Stimulated activated naive CD8-positive, alpha-beta T cell treated with anti-CD3 and anti-CD28 coated beads, Interleukin-15, amount 100 ng/mL, for 72 hours (primary cell): ENCODE measurements around the gene KLHDC3.
"Not testable (repeated sequence)": the region's sequence is repeated elsewhere in the genome, so short reads cannot be mapped to it uniquely, and the experiment has no call there.

Source experiments
- ATAC-seq: fragments of 150-1000 bp; cut with Tn5 transposase; 2 replicates; pipeline ENCODE4 v1.10.0; 2021; ENCODE audit warnings: mild to moderate bottlenecking, moderate library complexity
- DNase-seq, 2 donors: peaks; one replicate each; pipeline ENCODE4 v3.0.0; 2021 to 2022
- H3K27ac Mint-ChIP-seq, 2 donors: one replicate each; pipeline ENCODE4 v1.8.0; 2022; ENCODE audit warnings: mild to moderate bottlenecking in 2 of 2, mixed read lengths in 2 of 2, moderate library complexity in 2 of 2
- H3K27me3 Mint-ChIP-seq: one replicate; pipeline ENCODE4 v1.8.0; 2022; ENCODE audit warnings: mixed read lengths
- H3K4me1 Mint-ChIP-seq: one replicate; pipeline ENCODE4 v1.8.0; 2022; ENCODE audit warnings: mild to moderate bottlenecking, mixed read lengths
- H3K4me3 Mint-ChIP-seq, 2 donors: one replicate each; pipeline ENCODE4 v1.8.0; 2022; ENCODE audit warnings: mild to moderate bottlenecking in 2 of 2, mixed read lengths in 2 of 2, moderate library complexity in 1 of 2
- H3K9me3 Mint-ChIP-seq, 2 donors: one replicate each; pipeline ENCODE4 v1.8.0; 2022; ENCODE audit warnings: mixed read lengths in 2 of 2

KLHDC3 gene

DNA sequence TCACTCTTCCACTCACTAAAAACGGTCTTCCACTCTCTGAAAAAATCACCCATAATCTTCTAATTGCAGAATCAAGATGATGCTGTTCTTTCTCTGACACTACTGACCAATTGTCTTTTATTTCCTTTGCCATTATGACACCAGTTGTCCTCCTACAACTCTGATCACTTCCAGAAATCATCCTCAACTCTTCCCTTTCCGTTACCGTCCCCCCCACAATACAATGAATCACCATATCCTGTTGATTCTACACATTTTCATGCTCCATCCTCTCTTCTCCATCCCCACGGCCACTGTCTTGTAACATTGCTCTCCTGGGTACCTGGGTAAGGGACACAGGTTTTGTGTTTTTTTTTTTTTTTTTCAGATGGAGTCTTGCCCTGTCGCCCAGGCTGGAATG lies 32.2 kb upstream of the KLHDC3 start:
- no peaks in the 10 kb centered on the region for H3K9me3 Mint-ChIP-seq
- peaks cover 61% of the 10 kb centered on the region for H3K4me1 Mint-ChIP-seq
- no peak for DNase-seq
- no peaks in the 10 kb centered on the region for H3K27me3 Mint-ChIP-seq
- H3K4me3 Mint-ChIP-seq: no peak overlapping the region
- no peak for ATAC-seq
- H3K27ac Mint-ChIP-seq: no peak overlapping the region

DNA sequence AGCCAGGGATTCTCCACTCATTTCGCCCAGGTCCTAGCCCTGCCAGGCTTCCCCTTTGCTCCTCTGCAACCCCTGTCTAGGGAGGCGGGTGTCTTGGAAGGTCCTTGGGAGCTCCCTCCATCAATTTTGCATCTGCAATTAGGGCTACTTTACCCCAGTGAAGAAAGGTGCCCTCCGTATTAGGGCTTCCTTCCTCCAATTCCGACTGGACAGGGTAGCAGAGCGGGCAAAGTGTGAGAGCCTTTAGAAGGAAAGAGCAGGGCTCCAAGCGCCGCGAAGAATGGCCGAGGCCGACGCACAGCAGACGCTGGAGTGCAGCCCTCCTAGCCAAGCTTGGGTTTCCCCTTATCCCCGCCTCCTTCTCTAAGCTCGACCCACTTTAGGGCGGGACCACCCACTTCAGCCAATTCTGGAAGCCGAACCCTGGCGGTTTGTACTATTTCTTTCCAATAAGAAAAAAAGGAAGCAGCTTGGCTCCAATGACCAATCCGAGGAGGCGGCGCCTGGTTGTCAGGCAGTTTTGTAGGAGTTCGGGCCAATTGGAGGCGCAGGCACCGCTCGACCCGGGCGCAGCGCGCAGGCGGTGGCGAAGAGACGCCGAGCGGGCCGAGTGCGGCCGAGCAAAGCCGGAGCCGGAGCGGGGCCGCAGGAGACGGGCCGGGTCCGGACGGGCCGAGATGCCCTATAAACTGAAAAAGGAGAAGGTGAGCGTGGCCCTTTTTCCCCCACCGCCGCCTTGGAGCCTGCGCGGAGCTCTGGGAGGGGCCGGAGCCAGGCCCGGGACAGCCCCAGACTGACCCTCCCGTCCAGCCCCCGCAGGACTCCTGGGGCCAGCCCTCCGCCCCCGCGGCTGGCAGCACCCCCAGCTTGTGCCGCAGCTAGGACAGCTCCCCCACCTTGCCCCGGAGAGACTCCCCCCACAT lies 29.8 kb upstream of the KLHDC3 start, which contains the start of gene PPP2R5D:
Gene PPP2R5D, plus strand, starts transcription at position 570 of the 923 bp plus-strand sequence. Its CDS starts 108 bp downstream, at position 678.
- Mint-ChIP-seq H3K27me3 (no peaks in the 10 kb centered on the region), H3K4me1 (peaks cover 62% of the 10 kb centered on the region), H3K27ac (peak within 1 kb of the TSS; percentile 94), H3K9me3 (no peaks in the 10 kb centered on the region), H3K4me3 (peak within 1 kb of the TSS; percentile 92)
- DNase-seq (peak; percentile 95 to 98), ATAC-seq (peak; percentile 94)

DNA sequence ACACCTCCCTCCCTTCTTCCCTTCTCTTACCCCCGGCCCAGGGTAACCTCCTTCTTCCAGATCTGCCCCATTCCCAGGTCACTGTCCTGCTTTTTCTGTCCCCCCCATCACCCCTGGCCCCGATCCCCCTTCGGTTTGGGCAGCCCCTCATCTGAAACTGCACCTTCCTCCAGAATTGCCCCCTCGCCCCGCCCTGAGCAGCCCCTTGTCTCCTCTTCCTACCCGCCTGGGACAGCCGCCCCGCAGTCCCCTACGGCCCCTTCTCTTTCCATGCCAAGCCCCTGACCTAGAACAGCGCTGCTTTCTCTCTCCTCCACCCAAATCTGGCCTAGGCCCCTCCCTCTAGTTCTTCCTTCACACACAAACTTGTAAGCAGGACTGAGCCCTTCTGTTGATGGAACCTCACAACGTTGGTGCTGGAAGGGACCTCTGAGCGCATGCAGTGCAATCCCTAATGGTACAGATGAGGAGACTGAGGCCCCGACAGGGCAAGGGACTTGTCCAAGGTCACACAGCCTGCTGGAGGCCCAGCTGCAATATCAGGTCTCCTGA lies 29.0 kb upstream of the KLHDC3 start:
- Mint-ChIP-seq H3K4me1 (peaks cover 56% of the 10 kb centered on the region), H3K27ac (peak overlapping the region; percentile 71 to 94), H3K4me3 (peak overlapping the region; percentile 92), H3K9me3 (no peaks in the 10 kb centered on the region), H3K27me3 (no peaks in the 10 kb centered on the region)
- no peak for DNase-seq
- ATAC-seq: no peak

DNA sequence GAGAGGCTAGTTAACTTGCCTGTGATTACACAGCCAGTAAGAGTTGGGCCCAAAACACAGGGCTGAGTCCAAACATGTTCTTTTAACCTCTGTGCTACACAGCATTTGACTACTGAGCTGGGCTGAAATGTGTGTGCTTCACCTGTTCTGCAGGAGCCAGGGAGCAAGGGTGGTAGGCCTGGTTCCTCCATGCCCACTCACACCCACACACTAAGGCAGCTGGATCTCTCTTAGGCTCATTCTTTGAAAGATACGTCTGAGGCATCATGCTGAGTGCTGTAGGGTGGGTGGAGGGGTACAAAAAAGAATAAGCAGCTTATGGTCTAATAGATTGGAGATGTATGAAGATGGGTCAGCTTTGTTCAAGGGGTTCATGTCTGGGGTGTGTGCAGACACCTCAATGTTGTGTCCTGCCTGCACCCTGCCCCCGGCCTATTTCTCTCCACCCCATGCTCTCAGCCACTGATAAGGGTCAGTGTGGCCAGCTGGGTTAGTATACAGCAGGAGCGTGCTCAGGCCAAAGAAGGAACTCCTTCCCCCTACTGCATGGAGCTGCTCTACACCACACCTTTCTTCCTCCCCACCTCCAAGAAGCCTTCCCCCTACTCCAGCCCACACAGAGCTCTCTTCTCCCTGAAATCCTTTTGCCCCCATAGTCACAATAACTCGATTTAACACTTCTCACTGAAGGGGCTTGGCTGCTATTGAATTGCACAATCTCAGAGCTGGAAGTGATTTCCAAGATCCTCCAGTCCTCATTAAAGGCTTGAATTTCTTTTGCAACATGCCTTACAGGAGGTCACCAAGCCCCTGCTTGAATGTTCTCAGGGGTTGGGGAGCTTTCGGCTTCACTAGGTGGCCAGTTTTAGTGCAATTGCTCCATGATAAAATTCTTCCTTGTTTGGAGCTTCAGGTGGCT lies 26.3 kb upstream of the KLHDC3 start:
- H3K9me3 Mint-ChIP-seq: no peaks in the 10 kb centered on the region
- H3K27me3 Mint-ChIP-seq: no peaks in the 10 kb centered on the region
- H3K4me3 Mint-ChIP-seq: no peak overlapping the region
- DNase-seq (no peak), ATAC-seq (no peak)
- peaks cover 50% of the 10 kb centered on the region for H3K4me1 Mint-ChIP-seq
- H3K27ac Mint-ChIP-seq: no peak overlapping the region

DNA sequence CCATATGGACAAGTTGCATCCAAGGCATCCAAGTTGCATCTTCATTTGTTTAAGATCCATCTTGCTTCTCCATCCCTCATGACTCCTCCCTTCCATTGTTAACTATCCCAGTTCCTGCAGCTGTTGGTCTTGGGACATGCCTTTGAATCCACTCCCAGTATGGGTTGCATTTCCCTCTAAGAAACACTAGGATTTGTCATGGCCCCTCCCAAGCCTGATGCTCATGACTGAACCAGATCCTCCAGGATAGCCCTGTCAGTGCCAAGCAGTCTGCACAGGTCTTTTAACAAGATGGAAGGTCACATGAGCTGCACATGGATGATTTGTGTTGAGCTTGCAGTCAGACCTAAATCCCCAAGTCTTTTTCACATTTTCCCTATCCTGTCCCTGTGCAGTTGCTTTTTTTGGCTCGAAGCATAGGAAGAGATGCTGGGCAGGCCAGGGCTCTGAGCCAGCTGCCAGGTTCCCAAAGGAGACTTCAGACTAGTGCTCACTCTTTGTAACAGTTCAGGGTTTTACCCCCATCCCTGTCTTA lies 25.5 kb upstream of the KLHDC3 start:
- peaks cover 48% of the 10 kb centered on the region for H3K4me1 Mint-ChIP-seq
- no peak overlapping the region for H3K4me3 Mint-ChIP-seq
- H3K27ac Mint-ChIP-seq: no peak overlapping the region

DNA sequence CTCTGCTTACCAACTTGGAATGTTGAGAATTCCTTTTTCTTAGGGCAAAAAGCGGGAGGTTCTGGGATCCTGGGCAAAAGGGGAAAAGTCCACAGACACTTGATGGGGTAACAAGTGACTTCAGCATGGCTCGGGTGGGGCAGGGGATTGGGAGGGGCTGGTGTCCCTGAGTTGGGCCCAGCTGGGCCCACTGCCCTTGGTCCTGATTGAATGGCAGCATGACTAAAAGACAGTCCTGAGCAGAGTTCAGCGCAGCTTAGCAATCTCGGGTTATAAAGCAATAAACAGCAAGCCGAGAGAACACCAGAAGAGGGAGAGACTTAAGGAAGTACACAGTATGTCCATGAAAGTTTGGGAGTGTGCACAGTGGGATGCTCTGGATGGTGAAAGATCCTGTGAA lies 24.1 kb upstream of the KLHDC3 start:
- no peak overlapping the region for H3K4me3 Mint-ChIP-seq
- no peak overlapping the region for H3K27ac Mint-ChIP-seq
- no peaks in the 10 kb centered on the region for H3K27me3 Mint-ChIP-seq
- H3K4me1 Mint-ChIP-seq: peaks cover 45% of the 10 kb centered on the region
- DNase-seq (no peak), ATAC-seq (no peak)
- no peaks in the 10 kb centered on the region for H3K9me3 Mint-ChIP-seq

More for the DNA sequence above, 25.5 kb upstream of the KLHDC3 start:
- H3K9me3 Mint-ChIP-seq: no peaks in the 10 kb centered on the region
- no peak for ATAC-seq
- DNase-seq: no peak
- no peaks in the 10 kb centered on the region for H3K27me3 Mint-ChIP-seq

DNA sequence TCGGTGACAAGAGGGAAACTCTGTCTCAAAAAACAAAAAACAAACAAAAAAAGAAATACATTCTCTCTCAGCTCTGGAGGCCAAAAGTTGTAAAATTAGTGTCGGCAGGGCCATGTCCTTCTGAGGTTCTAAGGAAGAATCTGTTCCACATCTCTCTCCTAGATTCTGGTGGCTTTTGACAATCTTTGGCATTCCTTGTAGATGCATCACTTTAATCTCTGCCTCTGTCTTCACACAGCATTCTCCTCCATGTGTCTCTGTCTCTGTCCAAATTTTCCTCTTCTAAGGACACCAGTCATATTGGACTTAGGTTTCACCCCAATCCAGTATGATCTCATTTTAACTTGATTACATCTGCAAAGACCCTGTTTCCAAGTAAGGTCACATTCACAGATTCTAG lies 20.6 kb upstream of the KLHDC3 start:
- ATAC-seq: no peak
- no peak overlapping the region for H3K27ac Mint-ChIP-seq
- no peak overlapping the region for H3K4me3 Mint-ChIP-seq
- no peaks in the 10 kb centered on the region for H3K9me3 Mint-ChIP-seq
- H3K4me1 Mint-ChIP-seq: peaks cover 17% of the 10 kb centered on the region
- H3K27me3 Mint-ChIP-seq: no peaks in the 10 kb centered on the region
- DNase-seq: no peak

DNA sequence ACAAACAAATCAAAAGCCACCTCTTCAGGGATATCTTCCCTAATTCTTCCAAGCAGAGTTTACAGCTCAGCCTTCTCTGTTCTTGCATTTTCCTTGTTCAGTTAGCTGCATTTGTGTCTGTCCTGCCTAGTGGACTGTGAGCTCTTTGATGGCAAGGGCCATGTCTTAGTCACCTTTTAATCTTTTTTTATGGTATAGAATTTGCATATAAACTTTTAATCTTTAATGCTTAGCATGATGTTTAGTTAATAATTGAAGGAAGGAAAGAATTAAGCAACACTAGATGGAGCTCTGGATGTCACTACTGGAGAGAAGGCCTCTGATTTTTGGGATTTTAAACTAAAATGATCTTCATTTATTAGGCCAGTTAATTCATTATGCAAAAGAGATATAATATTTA lies 17.5 kb upstream of the KLHDC3 start:
- no peak overlapping the region for H3K4me3 Mint-ChIP-seq
- H3K27me3 Mint-ChIP-seq: no peaks in the 10 kb centered on the region
- H3K4me1 Mint-ChIP-seq: peaks cover 10% of the 10 kb centered on the region
- no peaks in the 10 kb centered on the region for H3K9me3 Mint-ChIP-seq
- no peak overlapping the region for H3K27ac Mint-ChIP-seq
- DNase-seq (no peak), ATAC-seq (no peak)

DNA sequence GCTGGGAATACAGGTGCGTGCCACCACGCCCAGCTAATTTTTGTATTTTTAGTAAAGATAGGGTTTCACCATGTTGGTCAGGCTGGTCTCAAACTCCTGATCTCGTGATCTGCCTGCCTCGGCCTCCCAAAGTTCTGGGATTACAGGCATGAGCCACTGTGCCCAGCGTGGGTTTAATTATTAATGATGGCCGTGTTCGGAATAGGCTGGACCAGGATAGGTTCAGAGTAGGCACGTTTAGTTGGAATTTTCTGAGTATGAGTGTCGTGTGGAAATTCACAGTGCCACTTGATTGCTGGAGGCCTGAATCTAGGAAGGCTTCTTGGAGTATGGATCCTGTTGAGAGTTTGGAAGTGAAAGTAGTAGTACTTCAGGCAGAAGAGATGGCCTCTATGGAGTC lies 15.8 kb upstream of the KLHDC3 start:
- not testable (repeated sequence) for H3K4me1 Mint-ChIP-seq, H3K9me3 Mint-ChIP-seq, ATAC-seq, H3K27ac Mint-ChIP-seq, DNase-seq, H3K4me3 Mint-ChIP-seq, H3K27me3 Mint-ChIP-seq

DNA sequence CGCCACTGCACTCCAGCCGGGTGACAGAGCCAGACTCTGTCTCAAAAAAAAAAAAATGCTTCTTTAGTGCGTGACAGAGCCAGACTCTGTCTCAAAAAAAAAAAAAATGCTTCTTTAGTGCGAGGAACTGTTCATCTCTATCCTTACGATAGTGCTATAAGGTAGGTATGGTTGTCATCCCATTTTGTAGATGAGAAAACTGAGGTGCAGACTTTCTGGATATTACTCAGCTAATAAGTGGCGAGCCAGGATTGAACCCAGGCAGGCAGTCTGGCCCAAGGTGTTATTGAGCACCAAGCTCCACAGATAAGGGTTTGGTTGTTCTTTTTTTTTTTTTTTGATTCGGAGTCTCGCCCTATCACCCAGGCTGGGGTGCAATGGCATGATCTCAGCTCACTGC lies 12.2 kb upstream of the KLHDC3 start:
- no peak for DNase-seq
- H3K27me3 Mint-ChIP-seq: no peaks in the 10 kb centered on the region
- no peaks in the 10 kb centered on the region for H3K4me1 Mint-ChIP-seq
- no peaks in the 10 kb centered on the region for H3K9me3 Mint-ChIP-seq
- H3K4me3 Mint-ChIP-seq: no peak overlapping the region
- ATAC-seq: no peak
- H3K27ac Mint-ChIP-seq: no peak overlapping the region

DNA sequence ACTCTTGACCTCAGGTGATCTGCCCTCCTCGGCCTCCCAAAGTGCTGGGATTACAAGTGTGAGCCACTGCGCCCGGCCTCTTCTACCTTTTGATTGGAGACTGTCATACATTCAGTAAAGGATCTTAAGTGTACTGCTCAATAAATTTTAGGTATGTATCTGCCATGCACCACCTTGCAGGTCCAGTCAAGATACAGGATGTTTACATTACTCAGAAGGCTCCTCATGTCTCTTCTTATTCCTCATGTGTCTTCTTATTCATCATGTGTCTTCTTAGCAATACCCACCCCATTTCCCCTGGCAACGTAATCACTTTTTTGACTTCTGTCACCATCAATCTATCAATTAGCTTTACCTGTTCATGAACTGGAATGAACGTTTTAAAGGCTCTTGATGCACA lies 8.2 kb upstream of the KLHDC3 start:
- Mint-ChIP-seq H3K4me1 (peaks cover 7% of the 10 kb centered on the region), H3K4me3 (no peak overlapping the region), H3K27ac (no peak overlapping the region), H3K27me3 (no peaks in the 10 kb centered on the region), H3K9me3 (no peaks in the 10 kb centered on the region)
- ATAC-seq: no peak
- no peak for DNase-seq

DNA sequence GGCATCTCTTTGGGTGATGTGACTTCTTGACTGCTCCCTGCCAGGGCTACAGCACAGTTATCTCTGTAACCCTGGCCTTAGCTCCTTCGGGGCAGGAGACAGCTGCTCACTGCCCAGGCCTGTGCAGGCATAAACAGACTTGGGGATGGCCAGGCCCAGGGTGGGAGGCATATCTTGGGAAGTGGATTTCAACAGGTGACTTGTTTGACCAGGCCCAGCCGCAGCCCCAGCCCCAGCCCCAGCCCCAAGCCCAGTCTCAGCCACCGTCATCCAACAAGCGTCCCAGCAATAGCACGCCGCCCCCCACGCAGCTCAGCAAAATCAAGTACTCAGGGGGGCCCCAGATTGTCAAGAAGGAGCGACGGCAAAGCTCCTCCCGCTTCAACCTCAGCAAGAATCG lies 7.8 kb upstream of the KLHDC3 start:
- Mint-ChIP-seq H3K4me1 (peaks cover 11% of the 10 kb centered on the region), H3K27ac (peak overlapping the region in 1 of 2 donors; percentile 19), H3K4me3 (no peak overlapping the region), H3K27me3 (no peaks in the 10 kb centered on the region), H3K9me3 (no peaks in the 10 kb centered on the region)
- DNase-seq (no peak), ATAC-seq (no peak)

DNA sequence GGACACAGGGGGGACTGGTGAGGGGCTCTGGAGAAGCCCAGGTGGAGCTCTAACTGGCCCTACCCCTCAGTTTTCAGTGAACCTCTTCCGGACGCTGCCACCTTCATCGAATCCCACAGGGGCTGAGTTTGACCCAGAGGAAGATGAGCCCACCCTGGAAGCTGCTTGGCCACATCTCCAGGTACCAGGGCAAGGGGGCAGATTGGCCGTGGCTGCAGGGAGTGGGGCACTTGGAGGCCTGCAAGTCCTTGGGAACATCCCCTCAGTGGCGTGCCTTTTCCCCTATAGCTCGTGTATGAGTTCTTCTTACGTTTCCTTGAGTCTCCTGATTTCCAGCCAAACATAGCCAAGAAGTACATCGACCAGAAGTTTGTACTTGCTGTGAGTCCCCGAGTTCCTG lies 6.9 kb upstream of the KLHDC3 start:
- Mint-ChIP-seq H3K4me3 (no peak overlapping the region), H3K4me1 (peaks cover 20% of the 10 kb centered on the region), H3K27ac (peak overlapping the region in 1 of 2 donors; percentile 35), H3K9me3 (no peaks in the 10 kb centered on the region), H3K27me3 (no peaks in the 10 kb centered on the region)
- DNase-seq: no peak
- ATAC-seq: no peak

DNA sequence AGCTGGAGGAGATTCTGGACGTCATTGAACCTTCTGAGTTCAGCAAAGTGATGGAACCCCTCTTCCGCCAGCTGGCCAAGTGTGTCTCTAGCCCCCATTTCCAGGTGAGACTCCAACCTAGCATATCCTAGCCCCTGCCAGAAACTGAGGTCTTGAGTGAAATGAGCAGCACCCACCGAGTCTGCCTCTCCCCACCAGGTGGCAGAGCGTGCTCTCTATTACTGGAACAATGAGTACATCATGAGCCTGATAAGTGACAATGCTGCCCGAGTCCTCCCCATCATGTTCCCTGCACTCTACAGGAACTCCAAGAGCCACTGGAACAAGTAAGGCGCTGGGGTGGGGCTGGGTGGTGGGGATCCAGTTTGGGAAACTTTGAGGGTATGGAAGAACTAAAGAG lies 4.9 kb upstream of the KLHDC3 start:
- Mint-ChIP-seq H3K4me1 (peaks cover 40% of the 10 kb centered on the region), H3K4me3 (no peak overlapping the region), H3K27ac (no peak overlapping the region), H3K9me3 (no peaks in the 10 kb centered on the region), H3K27me3 (no peaks in the 10 kb centered on the region)
- ATAC-seq (no peak), DNase-seq (peak in 1 of 2 donors; percentile 31)

DNA sequence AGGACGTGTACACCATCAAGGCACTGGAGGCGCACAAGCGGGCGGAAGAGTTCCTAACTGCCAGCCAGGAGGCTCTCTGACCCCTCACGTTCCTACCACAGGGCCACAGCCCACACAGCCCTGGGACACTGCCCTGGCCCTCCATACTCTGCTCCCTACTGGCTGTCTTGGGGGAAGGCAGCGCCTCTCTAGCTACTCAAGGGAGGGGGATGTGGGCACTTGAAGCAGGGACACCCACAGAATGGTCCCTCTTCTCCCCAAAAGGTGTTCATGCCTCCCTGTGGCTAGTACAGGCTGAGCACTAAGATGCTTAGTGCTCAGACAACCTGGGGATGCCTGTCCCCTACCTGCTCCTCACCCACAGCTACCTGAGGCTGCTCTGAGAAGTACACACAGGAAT lies 2.8 kb upstream of the KLHDC3 start:
- ATAC-seq (no peak), DNase-seq (no peak)
- Mint-ChIP-seq H3K4me1 (peaks cover 55% of the 10 kb centered on the region), H3K9me3 (no peaks in the 10 kb centered on the region), H3K27me3 (no peaks in the 10 kb centered on the region), H3K4me3 (no peak overlapping the region), H3K27ac (peak overlapping the region in 1 of 2 donors; percentile 86)
